ENCODE data around the gene SLC35D3. TPM values are rescaled to one million over a fixed set of nuclear protein-coding genes. Genes with fewer than 3 reads are reported as not detected.

SLC35D3 gene
- total and polyA plus RNA-seq, 5 experiments from 2014 or later, result not detected

Other genes starting within 250 kb of the SLC35D3 start
- gene MAP3K5, start 129.8 kb upstream of the SLC35D3 start, total RNA-seq, result 1 to 10 TPM; 7.7 to 8.7 TPM
- gene MAP3K5, start 129.8 kb upstream of the SLC35D3 start, polyA plus RNA-seq, result 1 to 10 TPM; 3.0 to 4.5 (median 3.1) TPM
- 1 to 10 TPM; 5.8 to 6.9 TPM for gene PEX7, start 99.7 kb upstream of the SLC35D3 start, total RNA-seq
- gene PEX7, start 99.7 kb upstream of the SLC35D3 start, polyA plus RNA-seq, result 1 to 10 TPM; 3.0 to 4.6 (median 4.2) TPM
- not detected for gene IL20RA, start 122.7 kb downstream of the SLC35D3 start, total RNA-seq
- not detected for gene IL20RA, start 122.7 kb downstream of the SLC35D3 start, polyA plus RNA-seq